B cell (primary cell): ENCODE results near the gene SLC2A5. TPM values are rescaled to one million over a fixed set of nuclear protein-coding genes. Genes with fewer than 3 reads are reported as not detected.

ENCODE experiments used
- ATAC-seq: fragments of 200-7000 bp; cut with Tn5 transposase; one replicate; pipeline ENCODE4 v1.10.0; 2021; ENCODE audit warnings: low read depth, mild to moderate bottlenecking, moderate number of reproducible peaks, moderate library complexity
- CTCF ChIA-PET: fragments of 350-600 bp; sonication (Branson Sonifier 250); formaldehyde crosslinking; loops from one replicate; lab custom pipeline; 2021; ENCODE audit warnings: antibody characterized with exemption, inconsistent platforms; lab: Charles Lee
- POLR2A ChIA-PET: fragments of 350-600 bp; sonication (Branson Sonifier 250); formaldehyde crosslinking; loops from one replicate; lab custom pipeline; 2021; ENCODE audit warnings: antibody characterized with exemption; lab: Charles Lee
- DNase-seq: peaks from one replicate; pipeline ENCODE4 v3.0.0; 2013
- H2AFZ ChIP-seq: 2 replicates; pipeline ENCODE4 v1.6.1; 2012; ENCODE audit warnings: mild to moderate bottlenecking, low read depth, low read length; ENCODE audit not compliant: insufficient read depth, poor library complexity, severe bottlenecking
- H3K27ac ChIP-seq, 2 donors: 1 replicate in 1 of 2; 2 replicates in 1 of 2; pipeline ENCODE4 v1.5.1; 2012 to 2013; ENCODE audit warnings: low read length in 2 of 2, mild to moderate bottlenecking in 2 of 2, moderate library complexity in 1 of 2
- H3K27me3 ChIP-seq, 4 experiments: fragments of 200-600 bp in 1 of 4; sonication (generic) in 1 of 4; replicated peaks in 1 of 4; 1 replicate in 2 of 4; 2 replicates in 2 of 4; pipeline versions ENCODE4 v1.6.1 to v1.7.0; 2013 to 2016; ENCODE audit warnings: low read length in 3 of 4, mild to moderate bottlenecking in 2 of 4, mixed read lengths in 1 of 4, moderate library complexity in 1 of 4; ENCODE audit not compliant: insufficient read depth in 4 of 4, control insufficient read depth in 3 of 4; ENCODE audit errors: control extremely low read depth in 1 of 4
- H3K36me3 ChIP-seq, 2 experiments: replicated peaks in 1 of 2; 1 replicate in 1 of 2; 2 replicates in 1 of 2; pipeline versions ENCODE4 v1.6.1 to v1.7.1; 2013; ENCODE audit warnings: low read length in 1 of 2; ENCODE audit not compliant: insufficient read depth in 2 of 2, control insufficient read depth in 1 of 2; ENCODE audit errors: control extremely low read depth in 1 of 2, extremely low read depth in 1 of 2
- H3K4me1 ChIP-seq, 2 donors: fragments of 200-600 bp in 1 of 2; sonication (generic) in 1 of 2; 1 replicate in 1 of 2; 2 replicates in 1 of 2; pipeline versions ENCODE4 v1.5.1 to v1.6.1; 2013 to 2017; ENCODE audit warnings: low read length in 2 of 2; ENCODE audit not compliant: control insufficient read depth in 2 of 2, insufficient read depth in 2 of 2
- H3K4me2 ChIP-seq: replicated peaks from 2 replicates; pipeline ENCODE3; 2012; ENCODE audit warnings: mild to moderate bottlenecking, low read depth, low read length; ENCODE audit not compliant: poor library complexity, severe bottlenecking
- H3K4me3 ChIP-seq, 5 experiments: fragments of 200-600 bp in 1 of 5; sonication (generic) in 1 of 5; 1 replicate in 3 of 5; 2 replicates in 2 of 5; pipeline versions ENCODE4 v1.5.1 to v1.7.0; 2011 to 2016; ENCODE audit warnings: low read length in 4 of 5, mild to moderate bottlenecking in 4 of 5, low read depth in 2 of 5, control low read depth in 1 of 5, moderate library complexity in 1 of 5; ENCODE audit not compliant: insufficient read depth in 1 of 5; ENCODE audit errors: control extremely low read depth in 1 of 5, extremely low read depth in 1 of 5
- H3K79me2 ChIP-seq: fragments of 200-600 bp; sonication (generic); one replicate; pipeline ENCODE4 v1.6.0; 2016; ENCODE audit warnings: low read length; ENCODE audit not compliant: control insufficient read depth, insufficient read depth
- H3K9ac ChIP-seq: fragments of 200-600 bp; sonication (generic); 2 replicates; pipeline ENCODE4 v1.6.1; 2017; ENCODE audit warnings: mild to moderate bottlenecking, low read length, moderate library complexity
- H3K9me3 ChIP-seq, 3 donors: one replicate each; pipeline versions ENCODE4 v1.6.1 to v1.7.1; 2013; ENCODE audit warnings: low read length in 2 of 3; ENCODE audit not compliant: control insufficient read depth in 2 of 3, insufficient read depth in 1 of 3; ENCODE audit errors: control extremely low read depth in 1 of 3
- H4K20me1 ChIP-seq: 2 replicates; pipeline ENCODE4 v1.6.0; 2012; ENCODE audit warnings: mild to moderate bottlenecking, low read length; ENCODE audit not compliant: insufficient read depth, control insufficient read depth, poor library complexity, severe bottlenecking
- H3K27ac Mint-ChIP-seq: one replicate; pipeline ENCODE4 v1.8.0; 2021; ENCODE audit warnings: mixed read lengths
- H3K27me3 Mint-ChIP-seq: one replicate; pipeline ENCODE4 v1.8.0; 2021; ENCODE audit warnings: mixed read lengths
- H3K4me1 Mint-ChIP-seq: one replicate; pipeline ENCODE4 v1.8.0; 2021; ENCODE audit warnings: mixed read lengths
- H3K4me3 Mint-ChIP-seq: one replicate; pipeline ENCODE4 v1.8.0; 2021; ENCODE audit warnings: mixed read lengths
- H3K9me3 Mint-ChIP-seq: one replicate; pipeline ENCODE4 v1.8.0; 2022; ENCODE audit warnings: mixed read lengths; ENCODE audit not compliant: insufficient read depth
- EZH2 ChIP-seq: IDR thresholded peaks from 2 replicates; pipeline ENCODE4 v1.6.1; 2012; ENCODE audit warnings: borderline replicate concordance, low read depth, mild to moderate bottlenecking, moderate library complexity, low read length; ENCODE audit not compliant: insufficient read depth, poor library complexity, severe bottlenecking
- WGBS: methylation state at CpG from one replicate; pipeline ENCODE4 v1.1.5; 2013; ENCODE audit warnings: missing lambda C conversion rate; ENCODE audit not compliant: insufficient coverage; 5-methylcytosine and 5-hydroxymethylcytosine counted together
- intact Hi-C: fragments of 100-400 bp; cut with micrococcal nuclease; formaldehyde crosslinking; loops from one replicate; pipeline ENCODE4 v1.10.0; 2022
- polyA plus RNA-seq: library from polyadenylated mRNA; depleted of rRNA; stranded (reverse); fragments of >200 nt; gene quantifications from 2 replicates; pipeline ENCODE4 v1.2.3, GENCODE V29; 2012
- total RNA-seq, 2 donors: library from RNA; stranded (reverse); fragments of 120-200 nt in 1 of 2; gene quantifications; 1 replicate in 1 of 2; 2 replicates in 1 of 2; pipeline versions ENCODE4 v1.2.3 to v1.2.4, GENCODE V29; 2013 to 2022
- TF ChIP-seq, protein P1 (sequence below): fragments of 200-600 bp; IDR thresholded peaks from one replicate; pipeline ENCODE4 v1.8.0; 2022; ENCODE audit warnings: antibody characterized with exemption, mild to moderate bottlenecking

Gene SLC2A5
- total and polyA plus RNA-seq, 2 donors (not counting 1 experiment from before 2014, with no cell fraction given): 16.7 to 29.5 TPM

DNA sequence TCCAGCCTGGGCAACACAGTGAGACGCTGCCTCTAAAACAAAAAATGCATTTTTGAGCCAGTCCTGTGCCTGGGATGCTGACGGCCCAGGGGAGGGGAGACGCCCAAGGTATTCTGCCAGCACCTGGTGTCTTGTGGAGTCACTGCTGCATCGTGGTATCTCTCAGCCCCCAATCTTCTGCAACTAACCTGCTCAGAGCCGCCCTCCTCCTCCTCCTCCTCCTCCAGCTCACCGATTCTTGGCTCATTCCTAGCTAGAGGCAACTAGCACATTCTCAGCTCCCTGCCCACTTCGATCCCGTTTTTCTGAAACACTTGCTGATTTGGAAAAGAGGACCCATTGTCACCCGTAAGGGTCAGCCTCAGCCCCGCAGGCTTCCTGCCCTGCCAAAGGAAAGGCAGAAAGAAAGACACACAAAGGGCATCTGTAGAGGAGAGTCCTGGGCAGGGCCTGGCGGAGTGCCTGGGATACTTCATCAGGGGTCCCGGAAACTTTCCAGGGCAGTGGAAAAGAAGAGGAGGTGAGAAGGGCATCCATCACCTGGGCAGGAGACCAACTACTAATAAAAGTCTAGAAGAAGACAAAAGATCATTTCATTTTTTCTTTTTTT, 38.7 kb upstream of the SLC2A5 start:
- no peaks in the 10 kb centered on the region for H3K9me3 ChIP-seq
- CTCF ChIA-PET: interaction anchor here (0.7 to 5.0 kb wide), 8 partner anchors 10 to 198 kb away, joined by 3 to 153 read pairs (median 4); no protein-coding TSS in a partner anchor
- H4K20me1 ChIP-seq: no peaks in the 10 kb centered on the region
- WGBS: 88% methylated on average over 12 of the region's 12 CpGs
- intact Hi-C loops: no loop called here
- POLR2A ChIA-PET: no interaction called here
- H3K4me1 ChIP-seq: peaks cover 0 to 5% of the 10 kb centered on the region in 2 donors
- no peak overlapping the region for H3K27ac Mint-ChIP-seq
- peaks cover 0 to 10% of the 10 kb centered on the region in 2 experiments for H3K36me3 ChIP-seq
- TF ChIP-seq, protein P1, sequence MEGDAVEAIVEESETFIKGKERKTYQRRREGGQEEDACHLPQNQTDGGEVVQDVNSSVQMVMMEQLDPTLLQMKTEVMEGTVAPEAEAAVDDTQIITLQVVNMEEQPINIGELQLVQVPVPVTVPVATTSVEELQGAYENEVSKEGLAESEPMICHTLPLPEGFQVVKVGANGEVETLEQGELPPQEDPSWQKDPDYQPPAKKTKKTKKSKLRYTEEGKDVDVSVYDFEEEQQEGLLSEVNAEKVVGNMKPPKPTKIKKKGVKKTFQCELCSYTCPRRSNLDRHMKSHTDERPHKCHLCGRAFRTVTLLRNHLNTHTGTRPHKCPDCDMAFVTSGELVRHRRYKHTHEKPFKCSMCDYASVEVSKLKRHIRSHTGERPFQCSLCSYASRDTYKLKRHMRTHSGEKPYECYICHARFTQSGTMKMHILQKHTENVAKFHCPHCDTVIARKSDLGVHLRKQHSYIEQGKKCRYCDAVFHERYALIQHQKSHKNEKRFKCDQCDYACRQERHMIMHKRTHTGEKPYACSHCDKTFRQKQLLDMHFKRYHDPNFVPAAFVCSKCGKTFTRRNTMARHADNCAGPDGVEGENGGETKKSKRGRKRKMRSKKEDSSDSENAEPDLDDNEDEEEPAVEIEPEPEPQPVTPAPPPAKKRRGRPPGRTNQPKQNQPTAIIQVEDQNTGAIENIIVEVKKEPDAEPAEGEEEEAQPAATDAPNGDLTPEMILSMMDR: no peak
- no peak for TF ChIP-seq EZH2
- H3K27ac ChIP-seq: no peak overlapping the region
- H3K27me3 Mint-ChIP-seq: no peaks in the 10 kb centered on the region
- no peak overlapping the region for H2AFZ ChIP-seq
- H3K4me3 Mint-ChIP-seq: no peak overlapping the region
- H3K4me3 ChIP-seq: no peak overlapping the region
- ATAC-seq (no peak), DNase-seq (no peak)
- no peaks in the 10 kb centered on the region for H3K27me3 ChIP-seq
- no peaks in the 10 kb centered on the region for H3K4me1 Mint-ChIP-seq
- no peak overlapping the region for H3K4me2 ChIP-seq
- H3K9me3 Mint-ChIP-seq: no peaks in the 10 kb centered on the region
- no peaks in the 10 kb centered on the region for H3K79me2 ChIP-seq
- no peak overlapping the region for H3K9ac ChIP-seq

DNA sequence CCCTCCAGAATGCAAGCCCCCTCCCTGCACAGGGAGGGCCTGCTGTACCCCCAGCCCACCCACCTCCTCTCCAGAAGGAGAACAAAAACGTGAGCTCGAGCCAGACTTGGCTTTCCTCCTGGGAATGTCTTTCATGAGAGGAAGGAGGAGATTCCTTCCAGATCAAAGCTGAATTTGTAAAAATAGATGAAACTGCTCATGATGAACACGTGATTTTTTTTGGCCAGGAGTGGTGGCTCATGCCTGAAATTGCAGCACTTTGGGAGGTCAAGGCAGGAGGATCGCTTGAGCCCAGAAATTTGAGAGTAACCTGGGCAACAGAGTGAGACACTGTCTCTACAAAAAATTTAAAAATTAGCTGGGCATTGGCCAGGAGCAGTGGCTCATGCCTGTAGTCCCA, 37.7 kb upstream of the SLC2A5 start:
- Histone ChIP-seq H3K4me3 (no peak overlapping the region), H3K36me3 (peaks cover 0 to 10% of the 10 kb centered on the region in 2 experiments), H3K9ac (no peak overlapping the region), H4K20me1 (no peaks in the 10 kb centered on the region), H3K27ac (no peak overlapping the region), H3K79me2 (no peaks in the 10 kb centered on the region), H3K27me3 (no peaks in the 10 kb centered on the region), H3K4me2 (no peak overlapping the region), H2AFZ (no peak overlapping the region), H3K9me3 (no peaks in the 10 kb centered on the region), H3K4me1 (peaks cover 0 to 5% of the 10 kb centered on the region in 2 donors)
- Mint-ChIP-seq H3K4me3 (no peak overlapping the region), H3K9me3 (no peaks in the 10 kb centered on the region), H3K27ac (no peak overlapping the region), H3K4me1 (no peaks in the 10 kb centered on the region), H3K27me3 (no peaks in the 10 kb centered on the region)
- DNase-seq: no peak
- 81% methylated on average over 2 of the region's 4 CpGs for WGBS
- ATAC-seq: no peak
- TF ChIP-seq, protein P1: no peak
- no peak for TF ChIP-seq EZH2
- CTCF ChIA-PET: interaction anchor here (0.5 to 1.6 kb wide), 3 partner anchors 103 to 146 kb away, joined by 3 to 6 read pairs (median 3); no protein-coding TSS in a partner anchor
- POLR2A ChIA-PET: interaction anchor here (0.6 kb wide), 1 partner anchor 95 kb away, joined by 3 read pairs; no protein-coding TSS in a partner anchor
- intact Hi-C loops: no loop called here
